Dendritic cell treated with granulocyte-macrophage colony-stimulating factor and Interleukin-4, amounts not matched to agents 40 ng/mL and 50 ng/mL, for 4 days (primary cell): ENCODE results near the gene WDR70.
"Not testable (repeated sequence)": the region's sequence is repeated elsewhere in the genome, so short reads cannot be mapped to it uniquely, and the experiment has no call there.

ENCODE experiments used
- H3K27ac Mint-ChIP-seq: one replicate; pipeline ENCODE4 v1.8.0; 2022; ENCODE audit warnings: mild to moderate bottlenecking, mixed read lengths
- H3K27me3 Mint-ChIP-seq: one replicate; pipeline ENCODE4 v1.8.0; 2022; ENCODE audit warnings: mild to moderate bottlenecking, mixed read lengths
- H3K36me3 Mint-ChIP-seq: one replicate; pipeline ENCODE4 v1.8.0; 2022; ENCODE audit warnings: low read depth, mixed read lengths
- H3K4me1 Mint-ChIP-seq: one replicate; pipeline ENCODE4 v1.8.0; 2022; ENCODE audit warnings: low read depth, mixed read lengths
- H3K4me3 Mint-ChIP-seq: one replicate; pipeline ENCODE4 v1.8.0; 2022; ENCODE audit warnings: mild to moderate bottlenecking, moderate library complexity, mixed read lengths
- H3K9me3 Mint-ChIP-seq: one replicate; pipeline ENCODE4 v1.8.0; 2022; ENCODE audit warnings: mixed read lengths
- intact Hi-C: fragments of 100-400 bp; cut with micrococcal nuclease; formaldehyde crosslinking; loops from one replicate; pipeline ENCODE4 v1.15.0; 2022

WDR70 gene

GRCh38 chr5:37688925-37689324 is 309.8 kb downstream of the WDR70 start:
- intact Hi-C loops: not testable (repeated sequence)

GRCh38 chr5:37694333-37694732 is 315.2 kb downstream of the WDR70 start:
- peaks cover 19% of the 10 kb centered on the region for H3K36me3 Mint-ChIP-seq
- not testable (repeated sequence) for H3K4me3 Mint-ChIP-seq

More at GRCh38 chr5:37688925-37689324, 309.8 kb downstream of the WDR70 start:
- not testable (repeated sequence) for H3K4me3 Mint-ChIP-seq, H3K27ac Mint-ChIP-seq, H3K27me3 Mint-ChIP-seq, H3K4me1 Mint-ChIP-seq
- H3K9me3 Mint-ChIP-seq: peaks cover 33% of the 10 kb centered on the region
- H3K36me3 Mint-ChIP-seq: peaks cover 25% of the 10 kb centered on the region

GRCh38 chr5:37694867-37695266 is 315.7 kb downstream of the WDR70 start:
- intact Hi-C loops: no loop called here
- Mint-ChIP-seq H3K36me3 (peaks cover 19% of the 10 kb centered on the region), H3K27ac (no peak overlapping the region), H3K4me3 (no peak overlapping the region), H3K9me3 (peaks cover 28% of the 10 kb centered on the region), H3K27me3 (no peaks in the 10 kb centered on the region), H3K4me1 (no peaks in the 10 kb centered on the region)

More at GRCh38 chr5:37694333-37694732, 315.2 kb downstream of the WDR70 start:
- H3K4me1 Mint-ChIP-seq, H3K27me3 Mint-ChIP-seq, H3K27ac Mint-ChIP-seq, intact Hi-C loops: not testable (repeated sequence)
- H3K9me3 Mint-ChIP-seq: peaks cover 33% of the 10 kb centered on the region

GRCh38 chr5:37695647-37696046 is 316.5 kb downstream of the WDR70 start:
- Mint-ChIP-seq H3K9me3 (peaks cover 20% of the 10 kb centered on the region), H3K36me3 (peaks cover 19% of the 10 kb centered on the region), H3K27me3 (no peaks in the 10 kb centered on the region), H3K4me3 (no peak overlapping the region), H3K4me1 (no peaks in the 10 kb centered on the region), H3K27ac (no peak overlapping the region)
- intact Hi-C loops: no loop called here

GRCh38 chr5:37696190-37697021 is 317.3 kb downstream of the WDR70 start:
- Mint-ChIP-seq H3K27ac (no peak overlapping the region), H3K4me1 (no peaks in the 10 kb centered on the region), H3K27me3 (no peaks in the 10 kb centered on the region), H3K9me3 (peaks cover 14% of the 10 kb centered on the region), H3K4me3 (no peak overlapping the region), H3K36me3 (peaks cover 24% of the 10 kb centered on the region)
- intact Hi-C loops: no loop called here

GRCh38 chr5:37701868-37702267 is 322.8 kb downstream of the WDR70 start:
- Mint-ChIP-seq H3K27me3 (no peaks in the 10 kb centered on the region), H3K9me3 (no peaks in the 10 kb centered on the region), H3K4me1 (no peaks in the 10 kb centered on the region), H3K27ac (no peak overlapping the region), H3K36me3 (peaks cover 58% of the 10 kb centered on the region), H3K4me3 (no peak overlapping the region)
- intact Hi-C loops: no loop called here

GRCh38 chr5:37703841-37704241 is 324.7 kb downstream of the WDR70 start:
- Mint-ChIP-seq H3K4me3 (no peak overlapping the region), H3K27ac (no peak overlapping the region), H3K9me3 (no peaks in the 10 kb centered on the region), H3K4me1 (no peaks in the 10 kb centered on the region), H3K36me3 (peaks cover 52% of the 10 kb centered on the region), H3K27me3 (no peaks in the 10 kb centered on the region)
- intact Hi-C loops: no loop called here

GRCh38 chr5:37704406-37704805 is 325.3 kb downstream of the WDR70 start:
- intact Hi-C loops: no loop called here
- Mint-ChIP-seq H3K27me3 (no peaks in the 10 kb centered on the region), H3K4me3 (no peak overlapping the region), H3K9me3 (no peaks in the 10 kb centered on the region), H3K36me3 (peaks cover 47% of the 10 kb centered on the region), H3K27ac (no peak overlapping the region), H3K4me1 (no peaks in the 10 kb centered on the region)

- Mint-ChIP-seq H3K36me3 (peaks cover 23% of the 10 kb centered on the region), H3K4me3 (no peak overlapping the region), H3K27ac (no peak overlapping the region), H3K27me3 (no peaks in the 10 kb centered on the region), H3K4me1 (no peaks in the 10 kb centered on the region), H3K9me3 (no peaks in the 10 kb centered on the region)
- intact Hi-C loops: no loop called here
Observed at GRCh38 chr5:37709020-37709419, 329.9 kb downstream of the WDR70 start.

GRCh38 chr5:37710965-37711364 is 331.8 kb downstream of the WDR70 start:
- Mint-ChIP-seq H3K9me3 (no peaks in the 10 kb centered on the region), H3K27me3 (no peaks in the 10 kb centered on the region), H3K4me1 (no peaks in the 10 kb centered on the region), H3K4me3 (no peak overlapping the region), H3K27ac (no peak overlapping the region), H3K36me3 (peaks cover 9% of the 10 kb centered on the region)
- intact Hi-C loops: no loop called here

- intact Hi-C loops: no loop called here
- no peaks in the 10 kb centered on the region for H3K9me3 Mint-ChIP-seq
- H3K36me3 Mint-ChIP-seq: peaks cover 12% of the 10 kb centered on the region
- H3K4me1 Mint-ChIP-seq: no peaks in the 10 kb centered on the region
- no peak overlapping the region for H3K27ac Mint-ChIP-seq
- H3K27me3 Mint-ChIP-seq: no peaks in the 10 kb centered on the region
- H3K4me3 Mint-ChIP-seq: no peak overlapping the region
Observed at GRCh38 chr5:37712750-37713149, 333.6 kb downstream of the WDR70 start.

- no peaks in the 10 kb centered on the region for H3K9me3 Mint-ChIP-seq
- peaks cover 16% of the 10 kb centered on the region for H3K36me3 Mint-ChIP-seq
- no peaks in the 10 kb centered on the region for H3K27me3 Mint-ChIP-seq
- intact Hi-C loops: no loop called here
- no peak overlapping the region for H3K27ac Mint-ChIP-seq
- H3K4me3 Mint-ChIP-seq: no peak overlapping the region
- H3K4me1 Mint-ChIP-seq: no peaks in the 10 kb centered on the region
Observed at GRCh38 chr5:37714756-37715155, 335.6 kb downstream of the WDR70 start.

GRCh38 chr5:37715361-37715760 is 336.2 kb downstream of the WDR70 start:
- Mint-ChIP-seq H3K27me3 (no peaks in the 10 kb centered on the region), H3K4me3 (no peak overlapping the region), H3K9me3 (no peaks in the 10 kb centered on the region), H3K4me1 (peaks cover under 1% of the 10 kb centered on the region), H3K36me3 (peaks cover 19% of the 10 kb centered on the region), H3K27ac (no peak overlapping the region)
- intact Hi-C loops: no loop called here

GRCh38 chr5:37715992-37716391 is 336.9 kb downstream of the WDR70 start:
- Mint-ChIP-seq H3K4me3 (no peak overlapping the region), H3K9me3 (no peaks in the 10 kb centered on the region), H3K4me1 (peaks cover 6% of the 10 kb centered on the region), H3K36me3 (peaks cover 23% of the 10 kb centered on the region), H3K27ac (no peak overlapping the region), H3K27me3 (no peaks in the 10 kb centered on the region)
- intact Hi-C loops: no loop called here

- H3K27ac Mint-ChIP-seq: no peak overlapping the region
- no peaks in the 10 kb centered on the region for H3K27me3 Mint-ChIP-seq
- intact Hi-C loops: no loop called here
- H3K4me3 Mint-ChIP-seq: no peak overlapping the region
- peaks cover 23% of the 10 kb centered on the region for H3K36me3 Mint-ChIP-seq
- peaks cover 6% of the 10 kb centered on the region for H3K4me1 Mint-ChIP-seq
- no peaks in the 10 kb centered on the region for H3K9me3 Mint-ChIP-seq
Observed at GRCh38 chr5:37716405-37716804, 337.3 kb downstream of the WDR70 start.
